GM23338 (cell line): ENCODE results near the gene PDE4D.
A peak's percentile ranks its signal among the peaks of the same experiment; 100 is the strongest.

Experiments
- CREB1 ChIP-seq: fragments of 250-450 bp; sonication (Bioruptor Pico); IDR thresholded peaks from 2 replicates; pipeline ENCODE4 v1.5.0; 2020; ENCODE audit warnings: low read depth, mild to moderate bottlenecking, moderate library complexity
- CTCF ChIP-seq, 2 experiments: fragments of 200-600 bp in 1 of 2; sonication (generic) in 1 of 2; conservative IDR thresholded peaks; 2 replicates each; pipeline versions ENCODE4 v1.5.1 to v1.6.1; 2016 to 2017; ENCODE audit warnings: antibody characterized with exemption in 2 of 2, low read depth in 2 of 2, mild to moderate bottlenecking in 2 of 2, moderate library complexity in 1 of 2
- EZH2 ChIP-seq: fragments of 200-600 bp; sonication (generic); IDR thresholded peaks from one replicate; pipeline ENCODE4 v1.8.0; 2017; ENCODE audit warnings: antibody characterized with exemption, mild to moderate bottlenecking, low read depth; ENCODE audit not compliant: unreplicated experiment
- EZH2phosphoT487 ChIP-seq: fragments of 200-600 bp; sonication (generic); IDR thresholded peaks from one replicate; pipeline ENCODE4 v1.8.1; 2018; ENCODE audit warnings: antibody characterized with exemption; ENCODE audit not compliant: unreplicated experiment
- NANOG ChIP-seq: IDR thresholded peaks from 2 replicates; pipeline ENCODE4 v1.6.1; 2016; ENCODE audit warnings: antibody characterized with exemption, borderline replicate concordance
- POLR2AphosphoS5 ChIP-seq: IDR thresholded peaks from 2 replicates; pipeline ENCODE4 v1.6.1; 2016; ENCODE audit warnings: antibody characterized with exemption, low read depth
- REST ChIP-seq: IDR thresholded peaks from one replicate; pipeline ENCODE4 v1.6.1; 2018; ENCODE audit warnings: antibody characterized with exemption; ENCODE audit not compliant: unreplicated experiment

GRCh38 chr5:58925627-58926540, 967.6 kb downstream of the PDE4D start:
- TF ChIP-seq CTCF (conservative IDR thresholded peaks at IDR 0.05; ENCODE audit: low read depth in 2 of 2) (no peak), CREB1 (no peak), POLR2AphosphoS5 (no peak), EZH2 (no peak), EZH2phosphoT487 (no peak), REST (no peak), NANOG (peak; percentile 51; the same call in 1 of the 2 replicates)
